C4-2B (cell line): ENCODE results near the gene FOXK1.

ENCODE experiments used
- H3K27ac ChIP-seq: fragments of 450-650 bp; 2 replicates; pipeline ENCODE4 v1.5.1; 2017
- CTCF ChIP-seq: fragments of 450-650 bp; conservative IDR thresholded peaks from 2 replicates; pipeline ENCODE4 v1.5.1; 2017; ENCODE audit warnings: mild to moderate bottlenecking
- ZFX ChIP-seq: fragments of 450-650 bp; IDR thresholded peaks from 2 replicates; pipeline ENCODE4 v1.6.1; 2017

FOXK1 gene

GRCh38 chr7:4702961-4703512, 20.9 kb downstream of the FOXK1 start:
- no peak for TF ChIP-seq CTCF
- TF ChIP-seq ZFX: no peak
- H3K27ac ChIP-seq: no peak overlapping the region

- TF ChIP-seq CTCF (no peak), ZFX (no peak)
Measured at GRCh38 chr7:4703532-4703931, 21.4 kb downstream of the FOXK1 start.

GRCh38 chr7:4706384-4707216, 24.5 kb downstream of the FOXK1 start:
- H3K27ac ChIP-seq: no peak overlapping the region

More at GRCh38 chr7:4703532-4703931, 21.4 kb downstream of the FOXK1 start:
- no peak overlapping the region for H3K27ac ChIP-seq

GRCh38 chr7:4707217-4707741, 25.2 kb downstream of the FOXK1 start:
- TF ChIP-seq CTCF: no peak
- TF ChIP-seq ZFX: no peak
- no peak overlapping the region for H3K27ac ChIP-seq

More at GRCh38 chr7:4706384-4707216, 24.5 kb downstream of the FOXK1 start:
- TF ChIP-seq CTCF (no peak), ZFX (no peak)

- no peak for TF ChIP-seq ZFX
- no peak for TF ChIP-seq CTCF
- H3K27ac ChIP-seq: no peak overlapping the region
Measured at GRCh38 chr7:4707980-4708411, 25.9 kb downstream of the FOXK1 start.

GRCh38 chr7:4709187-4709586, 27.1 kb downstream of the FOXK1 start:
- TF ChIP-seq ZFX (no peak), CTCF (no peak)
- H3K27ac ChIP-seq: no peak overlapping the region

- H3K27ac ChIP-seq: no peak overlapping the region
- no peak for TF ChIP-seq CTCF
Measured at GRCh38 chr7:4711093-4711492, 29.0 kb downstream of the FOXK1 start.
